MCF 10A (cell line): ENCODE results near the gene CASP2. TPM values are rescaled to one million over a fixed set of nuclear protein-coding genes. Genes with fewer than 3 reads are reported as not detected.

Source experiments
- BruUV-seq: library from RNA; stranded (reverse); fragments of 400-500 nt; replicated peaks from 2 replicates; lab custom pipeline; 2021; lab: Mats Ljungman, UMichigan
- CTCF ChIA-PET: fragments of 300-600 bp; sonication (Branson Sonifier 250); formaldehyde crosslinking; extraction: SDS; loops from one replicate; lab custom pipeline; 2021; ENCODE audit warnings: antibody characterized with exemption, inconsistent platforms; lab: Yijun Ruan, JAX
- POLR2A ChIA-PET: fragments of 300-600, 350-650 bp; sonication (Branson Sonifier 250); formaldehyde crosslinking; extraction: SDS; loops from one replicate; lab custom pipeline; 2020; ENCODE audit warnings: antibody characterized with exemption, inconsistent platforms; lab: Yijun Ruan, JAX
- DNase-seq: peaks from one replicate; pipeline ENCODE4 v3.0.0-alpha.2; 2018; ENCODE audit not compliant: unreplicated experiment
- H3K27ac Mint-ChIP-seq: one replicate; pipeline ENCODE4 v1.8.0; 2022; ENCODE audit warnings: mild to moderate bottlenecking, low read depth, mixed read lengths; ENCODE audit not compliant: unreplicated experiment
- H3K27me3 Mint-ChIP-seq: one replicate; pipeline ENCODE4 v1.8.0; 2022; ENCODE audit warnings: mixed read lengths; ENCODE audit not compliant: insufficient read depth, unreplicated experiment
- H3K36me3 Mint-ChIP-seq: one replicate; pipeline ENCODE4 v1.8.0; 2022; ENCODE audit warnings: mild to moderate bottlenecking, moderate library complexity, mixed read lengths; ENCODE audit not compliant: insufficient read depth, unreplicated experiment
- H3K4me1 Mint-ChIP-seq: one replicate; pipeline ENCODE4 v1.8.0; 2022; ENCODE audit warnings: mixed read lengths; ENCODE audit not compliant: insufficient read depth, unreplicated experiment
- H3K4me3 Mint-ChIP-seq: one replicate; pipeline ENCODE4 v1.8.0; 2022; ENCODE audit warnings: mild to moderate bottlenecking, moderate library complexity, mixed read lengths; ENCODE audit not compliant: unreplicated experiment
- H3K9me3 Mint-ChIP-seq: one replicate; pipeline ENCODE4 v1.8.0; 2022; ENCODE audit warnings: mixed read lengths; ENCODE audit not compliant: unreplicated experiment
- intact Hi-C: fragments of 100-400 bp; cut with micrococcal nuclease; formaldehyde crosslinking; loops from 2 replicates; pipeline ENCODE4 v1.14.1; 2022
- total RNA-seq: library from RNA; stranded (reverse); gene quantifications from 2 replicates; pipeline ENCODE4 v1.2.3, GENCODE V29; 2022
- TF ChIP-seq, protein P1 (sequence below): fragments of 200-600 bp; IDR thresholded peaks from one replicate; pipeline ENCODE4 v1.8.0; 2022; ENCODE audit warnings: antibody characterized with exemption, mild to moderate bottlenecking; ENCODE audit not compliant: unreplicated experiment

The CASP2 gene
- total RNA-seq, 1 experiment from 2014 or later = 15.1 TPM

DNA sequence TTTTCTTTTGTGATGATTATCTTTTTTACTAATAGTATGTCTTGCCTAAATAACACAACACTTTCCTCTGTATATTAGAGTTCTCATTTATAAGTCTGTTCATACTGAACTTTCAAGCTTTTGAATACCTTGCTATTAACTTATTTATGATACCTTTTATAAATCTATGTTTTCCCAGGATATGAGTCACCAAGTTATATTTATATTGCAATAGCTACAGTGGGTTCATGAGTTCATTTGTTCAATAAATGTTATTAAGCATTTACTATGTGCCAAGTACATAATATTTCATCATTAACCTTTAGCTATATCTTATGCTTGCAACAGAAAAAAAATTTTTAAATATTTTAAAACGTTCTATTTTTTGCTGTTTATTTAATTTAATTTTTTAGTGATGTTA, 46.1 kb downstream of the CASP2 start:
- TF ChIP-seq, protein P1, sequence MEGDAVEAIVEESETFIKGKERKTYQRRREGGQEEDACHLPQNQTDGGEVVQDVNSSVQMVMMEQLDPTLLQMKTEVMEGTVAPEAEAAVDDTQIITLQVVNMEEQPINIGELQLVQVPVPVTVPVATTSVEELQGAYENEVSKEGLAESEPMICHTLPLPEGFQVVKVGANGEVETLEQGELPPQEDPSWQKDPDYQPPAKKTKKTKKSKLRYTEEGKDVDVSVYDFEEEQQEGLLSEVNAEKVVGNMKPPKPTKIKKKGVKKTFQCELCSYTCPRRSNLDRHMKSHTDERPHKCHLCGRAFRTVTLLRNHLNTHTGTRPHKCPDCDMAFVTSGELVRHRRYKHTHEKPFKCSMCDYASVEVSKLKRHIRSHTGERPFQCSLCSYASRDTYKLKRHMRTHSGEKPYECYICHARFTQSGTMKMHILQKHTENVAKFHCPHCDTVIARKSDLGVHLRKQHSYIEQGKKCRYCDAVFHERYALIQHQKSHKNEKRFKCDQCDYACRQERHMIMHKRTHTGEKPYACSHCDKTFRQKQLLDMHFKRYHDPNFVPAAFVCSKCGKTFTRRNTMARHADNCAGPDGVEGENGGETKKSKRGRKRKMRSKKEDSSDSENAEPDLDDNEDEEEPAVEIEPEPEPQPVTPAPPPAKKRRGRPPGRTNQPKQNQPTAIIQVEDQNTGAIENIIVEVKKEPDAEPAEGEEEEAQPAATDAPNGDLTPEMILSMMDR = no peak
- Mint-ChIP-seq H3K36me3 (no peaks in the 10 kb centered on the region), H3K27me3 (no peaks in the 10 kb centered on the region), H3K4me1 (peaks cover 12% of the 10 kb centered on the region), H3K9me3 (no peaks in the 10 kb centered on the region), H3K27ac (no peak overlapping the region), H3K4me3 (no peak overlapping the region)
- DNase-seq = no peak
- POLR2A ChIA-PET = interaction anchor here (0.6 to 1.3 kb wide), 4 partner anchors 9 to 166 kb away, joined by 3 to 6 read pairs (median 3); no protein-coding TSS in a partner anchor
- CTCF ChIA-PET = interaction anchor here (0.5 to 3.3 kb wide), 3 partner anchors 45 to 94 kb away, joined by 3 to 14 read pairs (median 5); no protein-coding TSS in a partner anchor
- no TSS peak for BruUV-seq
- intact Hi-C loops = no loop called here

DNA sequence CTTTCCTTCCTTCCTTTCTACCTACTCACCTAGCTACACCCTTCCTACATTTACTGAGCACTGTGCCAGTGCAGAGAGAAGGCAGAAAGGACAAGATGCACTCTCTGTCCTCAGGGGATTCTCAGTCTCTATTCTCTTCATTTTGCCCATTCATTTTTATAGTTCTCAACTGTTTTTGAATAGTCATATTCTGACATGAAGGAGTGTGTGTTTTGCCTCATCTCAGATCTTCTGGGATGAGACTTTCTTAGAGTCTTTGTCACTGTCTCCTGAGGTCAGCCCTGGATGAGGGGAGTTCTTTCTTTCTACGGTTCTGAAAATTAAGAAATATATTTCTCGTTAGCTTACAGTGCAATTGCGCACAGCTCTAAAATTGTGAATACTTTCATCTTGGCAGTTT, 49.1 kb downstream of the CASP2 start:
- no TSS peak for BruUV-seq
- Mint-ChIP-seq H3K27me3 (no peaks in the 10 kb centered on the region), H3K4me3 (no peak overlapping the region), H3K4me1 (no peaks in the 10 kb centered on the region), H3K27ac (no peak overlapping the region), H3K36me3 (no peaks in the 10 kb centered on the region), H3K9me3 (no peaks in the 10 kb centered on the region)
- no peak for DNase-seq
- TF ChIP-seq, protein P1 = no peak
- intact Hi-C loops = no loop called here
- CTCF ChIA-PET = interaction anchor here (0.5 to 3.3 kb wide), 7 partner anchors 9 to 755 kb away, joined by 3 to 14 read pairs (median 3); no protein-coding TSS in a partner anchor
- POLR2A ChIA-PET = no interaction called here

DNA sequence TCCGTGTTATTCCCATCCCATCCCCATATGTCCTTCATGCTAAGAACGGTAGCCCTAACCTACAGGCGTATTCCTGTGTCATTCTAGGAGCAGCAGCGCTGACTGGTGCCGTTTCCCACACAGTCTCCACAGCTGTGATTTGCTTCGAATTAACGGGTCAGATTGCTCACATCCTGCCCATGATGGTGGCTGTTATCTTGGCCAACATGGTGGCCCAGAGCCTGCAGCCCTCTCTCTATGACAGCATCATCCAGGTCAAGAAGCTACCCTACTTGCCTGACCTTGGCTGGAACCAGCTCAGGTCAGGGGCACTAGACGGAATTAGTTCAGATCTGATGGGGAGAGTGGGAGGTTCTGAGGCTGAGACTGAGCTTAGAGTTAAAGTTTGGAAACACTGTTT, 53.7 kb downstream of the CASP2 start:
- no TSS peak for BruUV-seq
- POLR2A ChIA-PET = no interaction called here
- no peak overlapping the region for H3K4me3 Mint-ChIP-seq

DNA sequence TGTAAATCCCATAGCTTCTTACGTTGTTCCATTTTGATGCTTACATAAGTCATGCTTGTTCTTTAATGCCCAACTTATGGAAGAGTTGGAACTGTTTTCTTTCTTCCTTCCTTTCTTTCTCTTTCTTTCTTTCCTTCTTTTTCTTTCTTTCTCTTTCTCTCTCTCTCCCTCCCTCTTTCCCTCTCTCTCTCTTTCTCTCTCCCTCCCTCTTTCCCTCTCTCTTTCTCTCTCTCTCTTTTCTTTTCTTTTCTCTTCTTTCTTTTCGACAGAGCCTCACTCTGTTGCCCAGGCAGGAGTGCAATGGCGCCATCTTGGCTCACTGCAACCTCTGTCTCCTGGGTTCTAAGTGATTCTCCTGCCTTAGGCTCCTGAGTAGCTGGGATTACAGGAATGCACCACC, 55.4 kb downstream of the CASP2 start:
- Mint-ChIP-seq H3K27me3 (peaks cover 18% of the 10 kb centered on the region), H3K9me3 (no peaks in the 10 kb centered on the region), H3K36me3 (no peaks in the 10 kb centered on the region), H3K4me3 (no peak overlapping the region), H3K27ac (no peak overlapping the region), H3K4me1 (no peaks in the 10 kb centered on the region)
- no peak for DNase-seq
- ChIA-PET POLR2A (interaction anchor here (1.0 kb wide), 1 partner anchor 9 kb away, joined by 3 read pairs; no protein-coding TSS in a partner anchor), CTCF (interaction anchor here (0.6 to 0.7 kb wide), 2 partner anchors 35 to 303 kb away, joined by 3 read pairs; no protein-coding TSS in a partner anchor)
- no TSS peak for BruUV-seq
- TF ChIP-seq, protein P1 = no peak
- intact Hi-C loops = no loop called here

More for the DNA sequence above, 53.7 kb downstream of the CASP2 start:
- DNase-seq = no peak
- intact Hi-C loops = no loop called here
- no peaks in the 10 kb centered on the region for H3K4me1 Mint-ChIP-seq
- CTCF ChIA-PET = interaction anchor here (1.1 kb wide), 1 partner anchor 75 kb away, joined by 3 read pairs; no protein-coding TSS in a partner anchor
- no peaks in the 10 kb centered on the region for H3K36me3 Mint-ChIP-seq
- H3K27ac Mint-ChIP-seq = no peak overlapping the region
- H3K27me3 Mint-ChIP-seq = peaks cover 6% of the 10 kb centered on the region
- TF ChIP-seq, protein P1 = no peak
- no peaks in the 10 kb centered on the region for H3K9me3 Mint-ChIP-seq
